ENCODE results near the gene HSPA5.

DNA sequence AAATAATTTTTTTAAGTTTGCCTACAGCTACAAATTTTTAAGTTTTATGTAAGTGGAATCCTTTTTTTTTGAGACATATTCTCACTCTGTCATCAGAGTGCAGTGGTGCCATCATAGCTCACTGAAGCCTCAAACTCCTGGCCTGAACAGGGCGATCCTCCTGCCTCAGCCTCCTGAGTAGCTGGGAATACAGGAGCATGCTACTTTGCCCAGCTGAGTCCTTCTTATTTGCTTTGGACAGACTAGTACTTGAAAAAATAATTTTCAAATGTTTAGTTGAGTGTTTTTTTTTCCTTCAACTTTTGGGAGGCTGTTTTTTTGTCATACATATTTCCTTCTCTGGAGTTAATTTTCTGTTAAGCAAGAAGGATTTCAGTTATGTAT, 27.9 kb upstream of the HSPA5 start:
- no peak for TF ChIP-seq CTCF (IDR thresholded peaks at IDR 0.05)
- TF ChIP-seq POLR2A (IDR thresholded peaks at IDR 0.05), result no peak

All from Peyer's patch (tissue), 4 donors.